Glomerular endothelial cell (primary cell): ENCODE measurements around the gene SRPX. TPM values are rescaled to one million over a fixed set of nuclear protein-coding genes. Genes with fewer than 3 reads are reported as not detected.

Source experiments
- total RNA-seq: library from RNA; depleted of rRNA; stranded (reverse); fragments of >200 nt; gene quantifications from 2 replicates; pipeline ENCODE4 v1.2.3, GENCODE V29; 2015

Gene SRPX
- total RNA-seq, 1 donor from 2014 or later, result 147 TPM

Other genes with a start within 250 kb of the SRPX start
- 0.06 TPM in 1 of 2 replicates, not detected in the other for gene SYTL5, start 214.3 kb downstream of the SRPX start, total RNA-seq
- 5.2 and 9.9 TPM in 2 replicates for gene RPGR, start 106.6 kb upstream of the SRPX start, total RNA-seq
- gene OTC, start 131.7 kb upstream of the SRPX start, total RNA-seq, result not detected in 2 replicates